Neural cell (in vitro differentiated cells): Measurements from ENCODE around the gene CCDC85C. TPM values are rescaled to one million over a fixed set of nuclear protein-coding genes. Genes with fewer than 3 reads are reported as not detected.

Source experiments
- H2AFZ ChIP-seq: fragments of 200-600, 300-800 bp; sonication (generic), shearing (Covaris generic); 2 replicates; pipeline ENCODE4 v1.6.0; 2014; ENCODE audit warnings: low read depth, mild to moderate bottlenecking, antibody characterized with exemption, low read length, moderate library complexity
- H3F3A ChIP-seq: fragments of 200-600 bp; shearing (Covaris generic); 2 replicates; pipeline ENCODE4 v1.6.1; 2016; ENCODE audit warnings: mild to moderate bottlenecking, moderate library complexity, mixed read lengths, antibody characterized with exemption, low read length; ENCODE audit not compliant: insufficient read depth, poor library complexity, severe bottlenecking
- H3K27ac ChIP-seq: fragments of 200-600, 300-800 bp; sonication (generic), shearing (Covaris generic); 2 replicates; pipeline ENCODE4 v1.5.1; 2014; ENCODE audit warnings: mild to moderate bottlenecking, low read length, moderate library complexity
- H3K27me3 ChIP-seq: fragments of 300-800, 200-600 bp; sonication (generic), shearing (Covaris generic); 2 replicates; pipeline ENCODE4 v1.6.0; 2014; ENCODE audit warnings: mild to moderate bottlenecking, low read depth, low read length, moderate library complexity; ENCODE audit not compliant: insufficient read depth
- H3K36me3 ChIP-seq: fragments of 300-800, 200-600 bp; sonication (generic), shearing (Covaris generic); 2 replicates; pipeline ENCODE4 v1.5.1; 2014; ENCODE audit warnings: mild to moderate bottlenecking, antibody characterized with exemption, low read length, moderate library complexity; ENCODE audit not compliant: insufficient read depth
- H3K4me2 ChIP-seq: fragments of 300-800, 200-600 bp; sonication (generic), shearing (Covaris generic); 2 replicates; pipeline ENCODE4 v1.6.0; 2014; ENCODE audit warnings: mild to moderate bottlenecking, low read length
- H3K4me3 ChIP-seq: fragments of 300-800, 200-600 bp; sonication (generic), shearing (Covaris generic); 2 replicates; pipeline ENCODE4 v1.5.1; 2014; ENCODE audit warnings: mild to moderate bottlenecking, low read length, moderate library complexity
- H3K79me2 ChIP-seq: fragments of 200-600 bp; shearing (Covaris generic); replicated peaks from 2 replicates; pipeline ENCODE4 v1.6.0; 2014; ENCODE audit warnings: mild to moderate bottlenecking, low read length, moderate library complexity; ENCODE audit not compliant: insufficient read depth
- H3K9ac ChIP-seq: fragments of 300-800, 200-600 bp; sonication (generic), shearing (Covaris generic); 2 replicates; pipeline ENCODE4 v1.6.1; 2016; ENCODE audit warnings: mild to moderate bottlenecking, low read length, mixed read lengths
- H3K9me2 ChIP-seq: fragments of 200-600 bp; shearing (Covaris generic); 2 replicates; pipeline ENCODE4 v1.6.1; 2016; ENCODE audit warnings: mild to moderate bottlenecking, low read length, mixed read lengths; ENCODE audit not compliant: insufficient read depth
- H3K9me3 ChIP-seq: fragments of 200-600, 300-800 bp; sonication (generic), shearing (Covaris generic); 2 replicates; pipeline ENCODE4 v1.6.1; 2016; ENCODE audit warnings: mild to moderate bottlenecking, mixed run types, low read length, moderate library complexity, mixed read lengths
- H4K20me1 ChIP-seq: fragments of 200-600 bp; shearing (Covaris generic); 2 replicates; pipeline ENCODE4 v1.6.1; 2016; ENCODE audit warnings: mild to moderate bottlenecking, mixed run types; ENCODE audit not compliant: insufficient read depth
- EP300 ChIP-seq: fragments of 450-650 bp; conservative IDR thresholded peaks from 2 replicates; pipeline ENCODE4 v1.6.1; 2014; ENCODE audit warnings: antibody characterized with exemption, mild to moderate bottlenecking, moderate library complexity; ENCODE audit not compliant: poor library complexity, severe bottlenecking
- EZH2 ChIP-seq: fragments of 200-600, 300-800 bp; shearing (Covaris generic), sonication (generic); IDR thresholded peaks from 2 replicates; pipeline ENCODE4 v1.6.1; 2014; ENCODE audit warnings: antibody characterized with exemption, low read length, borderline replicate concordance, mild to moderate bottlenecking; ENCODE audit not compliant: insufficient read depth, poor library complexity, severe bottlenecking
- MXI1 ChIP-seq: fragments of 450-650 bp; conservative IDR thresholded peaks from 2 replicates; pipeline ENCODE4 v1.6.1; 2014; ENCODE audit warnings: antibody characterized with exemption, mild to moderate bottlenecking; ENCODE audit not compliant: poor library complexity, severe bottlenecking
- POLR2AphosphoS5 ChIP-seq: IDR thresholded peaks from 2 replicates; pipeline ENCODE4 v1.6.1; 2012
- RAD21 ChIP-seq: fragments of 450-650 bp; conservative IDR thresholded peaks from 2 replicates; pipeline ENCODE4 v1.6.1; 2014; ENCODE audit warnings: antibody characterized with exemption, mild to moderate bottlenecking, moderate library complexity
- SMC3 ChIP-seq: fragments of 450-650 bp; conservative IDR thresholded peaks from 2 replicates; pipeline ENCODE4 v1.6.1; 2014; ENCODE audit warnings: antibody characterized with exemption, mild to moderate bottlenecking, moderate library complexity; ENCODE audit not compliant: poor library complexity
- TAF1 ChIP-seq: IDR thresholded peaks from 2 replicates; pipeline ENCODE4 v1.6.1; 2012; ENCODE audit warnings: low read depth
- polyA plus RNA-seq: library from polyadenylated mRNA; depleted of rRNA; stranded (reverse); fragments of >200 nt; gene quantifications from 2 replicates; pipeline ENCODE4 v1.2.3, GENCODE V29; 2014
- TF ChIP-seq, protein P1 (sequence below): fragments of 450-650 bp; IDR thresholded peaks from 2 replicates; pipeline ENCODE4 v1.5.1; 2014; ENCODE audit warnings: antibody characterized with exemption, mild to moderate bottlenecking, moderate library complexity; ENCODE audit not compliant: poor library complexity, severe bottlenecking
- TF ChIP-seq, protein P2 (sequence below): IDR thresholded peaks from 2 replicates; pipeline ENCODE4 v1.6.1; 2012; ENCODE audit warnings: borderline replicate concordance

Gene CCDC85C
- polyA plus RNA-seq, 1 donor from 2014 or later: 24.8 TPM

DNA sequence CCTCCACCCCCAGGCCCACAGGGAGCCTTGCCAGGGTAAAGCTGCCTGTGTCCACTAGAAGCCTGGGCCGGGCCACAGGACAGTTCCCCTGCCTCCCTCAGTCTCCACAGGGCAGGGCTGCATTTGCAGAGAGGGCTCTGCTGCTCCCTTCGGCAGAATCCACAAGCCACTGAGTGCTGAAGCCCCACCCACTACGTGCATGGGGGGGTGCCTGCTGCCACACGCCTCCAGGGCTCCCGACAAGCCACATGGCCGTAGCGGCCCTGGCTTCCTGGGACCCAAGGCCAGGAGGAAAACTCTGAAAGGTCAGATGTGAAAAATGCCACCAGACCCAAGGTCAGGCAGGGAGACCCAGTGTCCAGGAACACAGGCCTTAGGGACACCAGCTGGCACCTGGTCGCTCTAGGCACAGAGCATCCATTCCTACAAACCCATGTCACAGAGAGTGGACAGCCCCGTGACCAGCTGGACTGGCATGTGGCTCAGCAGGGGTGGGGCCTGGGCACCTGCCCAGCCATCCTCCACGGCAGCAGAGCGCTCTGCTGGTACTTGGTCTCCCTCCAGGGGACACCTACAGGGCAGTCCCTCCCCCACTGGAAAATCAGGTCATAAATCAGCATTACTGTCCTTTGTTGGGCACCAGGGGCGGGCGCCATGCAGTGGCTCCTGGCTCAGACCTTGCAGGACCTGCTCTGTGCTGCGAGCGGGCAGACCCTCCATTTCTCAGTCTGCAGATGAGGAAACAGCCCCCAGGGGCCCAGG lies 42.9 kb downstream of the CCDC85C start:
- Histone ChIP-seq H3K9me3 (no peaks in the 10 kb centered on the region), H3K36me3 (no peaks in the 10 kb centered on the region), H3K9ac (no peak overlapping the region), H4K20me1 (no peaks in the 10 kb centered on the region), H3K4me3 (no peak overlapping the region), H3K27me3 (no peaks in the 10 kb centered on the region), H2AFZ (no peak overlapping the region), H3K79me2 (peaks cover 12% of the 10 kb centered on the region), H3K4me2 (no peak overlapping the region), H3K27ac (no peak overlapping the region), H3F3A (no peaks in the 10 kb centered on the region), H3K9me2 (no peaks in the 10 kb centered on the region)
- no peak for TF ChIP-seq SMC3
- TF ChIP-seq, protein P1, sequence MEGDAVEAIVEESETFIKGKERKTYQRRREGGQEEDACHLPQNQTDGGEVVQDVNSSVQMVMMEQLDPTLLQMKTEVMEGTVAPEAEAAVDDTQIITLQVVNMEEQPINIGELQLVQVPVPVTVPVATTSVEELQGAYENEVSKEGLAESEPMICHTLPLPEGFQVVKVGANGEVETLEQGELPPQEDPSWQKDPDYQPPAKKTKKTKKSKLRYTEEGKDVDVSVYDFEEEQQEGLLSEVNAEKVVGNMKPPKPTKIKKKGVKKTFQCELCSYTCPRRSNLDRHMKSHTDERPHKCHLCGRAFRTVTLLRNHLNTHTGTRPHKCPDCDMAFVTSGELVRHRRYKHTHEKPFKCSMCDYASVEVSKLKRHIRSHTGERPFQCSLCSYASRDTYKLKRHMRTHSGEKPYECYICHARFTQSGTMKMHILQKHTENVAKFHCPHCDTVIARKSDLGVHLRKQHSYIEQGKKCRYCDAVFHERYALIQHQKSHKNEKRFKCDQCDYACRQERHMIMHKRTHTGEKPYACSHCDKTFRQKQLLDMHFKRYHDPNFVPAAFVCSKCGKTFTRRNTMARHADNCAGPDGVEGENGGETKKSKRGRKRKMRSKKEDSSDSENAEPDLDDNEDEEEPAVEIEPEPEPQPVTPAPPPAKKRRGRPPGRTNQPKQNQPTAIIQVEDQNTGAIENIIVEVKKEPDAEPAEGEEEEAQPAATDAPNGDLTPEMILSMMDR: no peak
- no peak for TF ChIP-seq MXI1
- TF ChIP-seq POLR2AphosphoS5: no peak
- TF ChIP-seq TAF1: no peak
- TF ChIP-seq, protein P2, sequence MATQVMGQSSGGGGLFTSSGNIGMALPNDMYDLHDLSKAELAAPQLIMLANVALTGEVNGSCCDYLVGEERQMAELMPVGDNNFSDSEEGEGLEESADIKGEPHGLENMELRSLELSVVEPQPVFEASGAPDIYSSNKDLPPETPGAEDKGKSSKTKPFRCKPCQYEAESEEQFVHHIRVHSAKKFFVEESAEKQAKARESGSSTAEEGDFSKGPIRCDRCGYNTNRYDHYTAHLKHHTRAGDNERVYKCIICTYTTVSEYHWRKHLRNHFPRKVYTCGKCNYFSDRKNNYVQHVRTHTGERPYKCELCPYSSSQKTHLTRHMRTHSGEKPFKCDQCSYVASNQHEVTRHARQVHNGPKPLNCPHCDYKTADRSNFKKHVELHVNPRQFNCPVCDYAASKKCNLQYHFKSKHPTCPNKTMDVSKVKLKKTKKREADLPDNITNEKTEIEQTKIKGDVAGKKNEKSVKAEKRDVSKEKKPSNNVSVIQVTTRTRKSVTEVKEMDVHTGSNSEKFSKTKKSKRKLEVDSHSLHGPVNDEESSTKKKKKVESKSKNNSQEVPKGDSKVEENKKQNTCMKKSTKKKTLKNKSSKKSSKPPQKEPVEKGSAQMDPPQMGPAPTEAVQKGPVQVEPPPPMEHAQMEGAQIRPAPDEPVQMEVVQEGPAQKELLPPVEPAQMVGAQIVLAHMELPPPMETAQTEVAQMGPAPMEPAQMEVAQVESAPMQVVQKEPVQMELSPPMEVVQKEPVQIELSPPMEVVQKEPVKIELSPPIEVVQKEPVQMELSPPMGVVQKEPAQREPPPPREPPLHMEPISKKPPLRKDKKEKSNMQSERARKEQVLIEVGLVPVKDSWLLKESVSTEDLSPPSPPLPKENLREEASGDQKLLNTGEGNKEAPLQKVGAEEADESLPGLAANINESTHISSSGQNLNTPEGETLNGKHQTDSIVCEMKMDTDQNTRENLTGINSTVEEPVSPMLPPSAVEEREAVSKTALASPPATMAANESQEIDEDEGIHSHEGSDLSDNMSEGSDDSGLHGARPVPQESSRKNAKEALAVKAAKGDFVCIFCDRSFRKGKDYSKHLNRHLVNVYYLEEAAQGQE: no peak
- TF ChIP-seq EZH2: no peak
- no peak for TF ChIP-seq EP300
- TF ChIP-seq RAD21: no peak

DNA sequence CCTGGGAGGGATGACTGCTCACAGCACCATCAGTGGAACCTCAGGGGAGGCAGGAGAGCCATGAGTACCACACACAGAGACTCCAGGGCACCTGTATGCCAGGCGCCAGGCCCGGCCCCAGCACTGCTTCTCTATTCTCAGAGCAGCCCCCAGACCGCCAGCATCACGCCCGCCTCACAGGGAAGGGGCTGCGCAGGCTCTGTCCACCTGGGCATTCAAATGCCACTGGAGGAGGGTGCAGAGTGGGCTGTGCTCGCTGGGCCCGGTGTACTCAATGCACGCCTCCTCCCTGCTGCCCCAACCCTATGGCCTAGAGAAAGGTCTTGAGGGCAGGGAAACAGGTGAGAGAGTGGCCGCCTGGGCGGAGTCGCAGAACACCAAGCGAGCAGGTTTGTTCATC lies 43.6 kb downstream of the CCDC85C start:
- Histone ChIP-seq H3F3A (no peaks in the 10 kb centered on the region), H3K27me3 (no peaks in the 10 kb centered on the region), H2AFZ (no peak overlapping the region), H3K4me3 (no peak overlapping the region), H3K27ac (no peak overlapping the region), H3K4me2 (no peak overlapping the region), H3K79me2 (peaks cover 12% of the 10 kb centered on the region), H3K9me2 (no peaks in the 10 kb centered on the region), H4K20me1 (no peaks in the 10 kb centered on the region), H3K9ac (no peak overlapping the region), H3K36me3 (no peaks in the 10 kb centered on the region), H3K9me3 (no peaks in the 10 kb centered on the region)
- TF ChIP-seq SMC3 (no peak), EP300 (no peak), POLR2AphosphoS5 (no peak), TAF1 (no peak), MXI1 (no peak), RAD21 (no peak), EZH2 (no peak)
- TF ChIP-seq, protein P2: no peak
- TF ChIP-seq, protein P1: no peak
